Thyroid gland (tissue), 4 donors: ENCODE results near the gene HAND2. TPM values are rescaled to one million over a fixed set of nuclear protein-coding genes. Genes with fewer than 3 reads are reported as not detected.
A peak's percentile ranks its signal among the peaks of the same experiment; 100 is the strongest.

Source experiments
- DNase-seq, 2 donors: peaks; one replicate each; pipeline ENCODE4 v3.0.0-alpha.2; 2019
- H3K27ac ChIP-seq, 3 donors: fragments of 200-600 bp; sonication (generic); 1 replicate in 2 of 3; 2 replicates in 1 of 3; pipeline ENCODE4 v1.5.1; 2016 to 2019; ENCODE audit warnings: mild to moderate bottlenecking in 1 of 3, moderate library complexity in 1 of 3
- H3K27me3 ChIP-seq: fragments of 200-600 bp; sonication (generic); one replicate; pipeline ENCODE4 v1.5.1; 2019
- H3K36me3 ChIP-seq, 2 donors: fragments of 200-600 bp; sonication (generic); one replicate each; pipeline ENCODE4 v1.5.1; 2016 to 2019
- H3K4me1 ChIP-seq, 2 donors: fragments of 200-600 bp; sonication (generic); one replicate each; pipeline ENCODE4 v1.5.1; 2017 to 2019
- H3K4me3 ChIP-seq, 3 donors: fragments of 200-600 bp; sonication (generic); replicated peaks in 1 of 3; 1 replicate in 2 of 3; 2 replicates in 1 of 3; pipeline ENCODE4 v1.5.1; 2016; ENCODE audit warnings: mild to moderate bottlenecking in 1 of 3
- H3K9me3 ChIP-seq: fragments of 200-600 bp; sonication (generic); one replicate; pipeline ENCODE4 v1.5.1; 2017
- POLR2A ChIP-seq, 2 donors: fragments of 450-650 bp; IDR thresholded peaks; one replicate each; pipeline ENCODE4 v1.6.1; 2017; ENCODE audit warnings: antibody characterized with exemption in 2 of 2, mild to moderate bottlenecking in 2 of 2, moderate library complexity in 1 of 2
- WGBS, 2 donors: methylation state at CpG; one replicate each; pipeline ENCODE4 v1.1.5; 2017; 5-methylcytosine and 5-hydroxymethylcytosine counted together
- intact Hi-C: fragments of 100-400 bp; cut with DNase I; formaldehyde crosslinking; loops from one replicate; pipeline ENCODE4 v1.15.1; 2023
- total RNA-seq, 4 donors: library from RNA; depleted of rRNA; stranded (reverse); fragments of >200 nt; gene quantifications; one replicate each; pipeline ENCODE4 v1.2.3, GENCODE V29; 2016
- TF ChIP-seq, protein P1 (sequence below), 6 experiments: fragments of 200-600 bp in 3 of 6; fragments of 450-650 bp in 3 of 6; sonication (generic) in 3 of 6; IDR thresholded peaks; one replicate each; pipeline ENCODE4 v1.5.1; 2016 to 2019; ENCODE audit warnings: antibody characterized with exemption in 6 of 6, mild to moderate bottlenecking in 2 of 6, inconsistent platforms in 1 of 6, moderate library complexity in 1 of 6

Gene HAND2
- total RNA-seq, 4 donors from 2014 or later, result 2.0 to 8.9 (median 4.0) TPM

DNA sequence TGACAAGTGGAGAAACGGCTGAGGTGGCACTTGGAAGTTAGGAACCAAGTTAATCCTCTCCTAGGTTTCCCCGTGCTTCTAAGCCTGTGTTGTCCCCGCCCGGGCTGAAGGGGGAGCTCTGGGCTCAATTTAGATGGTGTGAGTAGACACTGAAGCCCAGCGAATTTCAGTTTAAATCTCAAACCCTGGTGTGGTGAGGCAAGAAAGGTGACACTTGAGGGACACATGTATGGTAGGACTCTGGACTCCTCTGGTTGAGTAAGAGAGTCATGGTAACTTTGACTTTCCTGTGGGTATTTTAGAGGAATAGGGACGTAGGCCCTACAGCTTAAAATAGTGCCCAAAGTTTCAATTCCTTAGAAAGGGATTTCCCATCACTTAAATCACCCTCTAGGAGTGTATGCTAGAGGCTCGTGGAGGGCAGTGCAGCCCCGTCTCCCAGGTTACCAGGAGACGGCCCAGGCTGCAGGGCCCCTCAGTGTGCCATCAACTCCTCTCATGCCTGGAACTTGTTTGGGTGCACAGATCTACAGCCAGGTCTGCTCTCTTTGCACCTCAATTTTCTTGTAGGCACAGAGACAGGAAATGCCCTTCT is 24.0 kb downstream of the HAND2 start:
- H3K27me3 ChIP-seq, result peaks cover 63% of the 10 kb centered on the region
- H3K4me3 ChIP-seq, result no peak overlapping the region
- no peak overlapping the region for H3K27ac ChIP-seq
- no peaks in the 10 kb centered on the region for H3K9me3 ChIP-seq
- TF ChIP-seq, protein P1, sequence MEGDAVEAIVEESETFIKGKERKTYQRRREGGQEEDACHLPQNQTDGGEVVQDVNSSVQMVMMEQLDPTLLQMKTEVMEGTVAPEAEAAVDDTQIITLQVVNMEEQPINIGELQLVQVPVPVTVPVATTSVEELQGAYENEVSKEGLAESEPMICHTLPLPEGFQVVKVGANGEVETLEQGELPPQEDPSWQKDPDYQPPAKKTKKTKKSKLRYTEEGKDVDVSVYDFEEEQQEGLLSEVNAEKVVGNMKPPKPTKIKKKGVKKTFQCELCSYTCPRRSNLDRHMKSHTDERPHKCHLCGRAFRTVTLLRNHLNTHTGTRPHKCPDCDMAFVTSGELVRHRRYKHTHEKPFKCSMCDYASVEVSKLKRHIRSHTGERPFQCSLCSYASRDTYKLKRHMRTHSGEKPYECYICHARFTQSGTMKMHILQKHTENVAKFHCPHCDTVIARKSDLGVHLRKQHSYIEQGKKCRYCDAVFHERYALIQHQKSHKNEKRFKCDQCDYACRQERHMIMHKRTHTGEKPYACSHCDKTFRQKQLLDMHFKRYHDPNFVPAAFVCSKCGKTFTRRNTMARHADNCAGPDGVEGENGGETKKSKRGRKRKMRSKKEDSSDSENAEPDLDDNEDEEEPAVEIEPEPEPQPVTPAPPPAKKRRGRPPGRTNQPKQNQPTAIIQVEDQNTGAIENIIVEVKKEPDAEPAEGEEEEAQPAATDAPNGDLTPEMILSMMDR (IDR thresholded peaks at IDR 0.05), result peak in 3 of 6 experiments; percentile 24 to 34 (median 26)
- TF ChIP-seq POLR2A (IDR thresholded peaks at IDR 0.05), result no peak
- peaks cover 0 to 25% of the 10 kb centered on the region in 2 donors for H3K4me1 ChIP-seq
- intact Hi-C loops, result no loop called here
- no peak for DNase-seq
- no peaks in the 10 kb centered on the region for H3K36me3 ChIP-seq
- 27 to 30% methylated on average over 9 of the region's 9 CpGs for WGBS, 2 donors

DNA sequence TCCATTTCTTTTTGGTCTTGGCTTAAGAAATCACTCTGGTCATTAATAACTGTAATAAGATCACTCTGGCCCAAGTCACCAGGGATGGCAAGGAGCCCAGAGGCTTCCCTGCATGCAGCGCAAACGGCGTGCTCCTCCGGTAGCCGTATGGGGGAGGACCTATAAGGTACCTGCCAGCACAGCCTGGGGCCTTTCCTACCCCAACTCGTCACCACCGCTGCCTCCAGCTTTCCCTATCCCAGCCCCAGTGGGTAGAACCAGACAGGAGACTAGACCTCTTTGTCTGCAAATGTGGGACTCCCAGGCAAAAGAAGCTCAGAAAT is 25.9 kb downstream of the HAND2 start:
- H3K4me3 ChIP-seq, result no peak overlapping the region
- WGBS, 2 donors, result 16 to 33% methylated on average over 7 of the region's 7 CpGs
- H3K36me3 ChIP-seq, result no peaks in the 10 kb centered on the region
- H3K27ac ChIP-seq, result no peak overlapping the region
- DNase-seq, result no peak
- H3K27me3 ChIP-seq, result peaks cover 63% of the 10 kb centered on the region
- peaks cover 0 to 19% of the 10 kb centered on the region in 2 donors for H3K4me1 ChIP-seq
- intact Hi-C loops, result no loop called here
- TF ChIP-seq, protein P1 (IDR thresholded peaks at IDR 0.05), result no peak
- TF ChIP-seq POLR2A (IDR thresholded peaks at IDR 0.05), result no peak
- H3K9me3 ChIP-seq, result no peaks in the 10 kb centered on the region

DNA sequence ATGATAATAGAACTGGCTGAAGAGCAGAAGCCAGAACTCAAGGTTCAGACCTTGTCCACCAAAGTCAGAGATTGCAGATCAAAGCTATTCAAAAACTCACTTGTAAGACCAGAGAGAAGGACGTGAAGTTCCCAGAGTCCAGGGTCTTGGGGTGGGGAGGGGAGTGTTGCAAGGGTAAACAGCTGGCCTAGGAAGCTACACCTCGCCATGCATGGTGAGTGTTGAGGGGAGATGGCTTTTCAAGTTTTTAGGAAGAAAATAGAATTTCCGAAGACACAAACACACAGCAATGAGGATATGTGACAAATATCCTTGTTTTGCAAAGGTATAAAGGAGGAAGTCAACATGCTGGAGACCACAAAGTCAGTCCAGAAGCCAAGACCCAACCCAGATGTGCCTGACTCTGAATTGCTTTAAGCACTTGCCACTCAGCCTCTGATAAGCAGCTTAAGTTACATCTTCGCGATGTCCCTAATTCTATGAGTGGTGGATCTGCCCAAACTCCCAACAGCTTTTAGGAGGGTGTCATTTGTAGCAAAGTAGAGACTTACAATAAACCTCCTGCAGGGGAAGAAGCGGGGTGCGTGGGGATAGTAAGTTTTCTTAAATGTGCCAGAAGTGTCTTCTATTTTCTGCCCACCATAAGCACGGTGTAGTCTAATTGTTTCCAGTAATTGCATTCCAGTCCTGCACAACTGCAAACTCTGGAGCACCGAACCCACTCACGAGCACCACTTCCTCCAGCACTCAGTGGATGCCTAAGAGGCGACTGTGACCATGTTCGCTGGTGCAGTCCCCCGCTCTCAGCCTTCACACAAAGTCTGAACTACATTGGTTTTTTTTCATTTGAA is 26.5 kb downstream of the HAND2 start:
- Histone ChIP-seq H3K9me3 (no peaks in the 10 kb centered on the region), H3K27ac (no peak overlapping the region), H3K36me3 (no peaks in the 10 kb centered on the region), H3K4me1 (peaks cover 0 to 13% of the 10 kb centered on the region in 2 donors), H3K4me3 (no peak overlapping the region), H3K27me3 (peaks cover 57% of the 10 kb centered on the region)
- intact Hi-C loops, result no loop called here
- no peak for DNase-seq
- no peak for TF ChIP-seq POLR2A (IDR thresholded peaks at IDR 0.05)
- TF ChIP-seq, protein P1 (IDR thresholded peaks at IDR 0.05), result no peak
- 27 to 33% methylated on average over 13 of the region's 13 CpGs for WGBS, 2 donors

DNA sequence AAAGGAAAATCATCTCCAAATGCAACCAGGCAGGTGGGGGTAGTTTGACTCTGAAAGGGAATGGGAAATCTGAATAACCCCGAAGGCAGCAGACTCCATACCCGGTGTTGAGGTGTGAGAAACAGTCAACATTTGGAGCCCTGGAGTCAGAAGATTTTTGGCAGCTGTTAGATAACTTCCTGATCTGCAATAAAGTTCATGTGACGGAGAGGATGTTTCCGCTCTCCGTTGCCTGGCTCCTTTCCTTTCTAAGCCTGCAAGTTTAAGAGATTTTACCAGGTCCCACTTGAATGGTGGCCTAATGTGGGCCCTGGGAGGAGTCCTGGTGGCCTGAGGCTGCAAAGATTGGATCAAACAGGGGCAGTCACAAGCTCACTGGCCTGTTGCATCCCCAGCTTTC is 27.7 kb downstream of the HAND2 start:
- Histone ChIP-seq H3K36me3 (no peaks in the 10 kb centered on the region), H3K9me3 (no peaks in the 10 kb centered on the region), H3K27me3 (peaks cover 46% of the 10 kb centered on the region), H3K4me3 (no peak overlapping the region), H3K27ac (no peak overlapping the region), H3K4me1 (peaks cover 0 to 13% of the 10 kb centered on the region in 2 donors)
- 51 to 61% methylated on average over 5 of the region's 5 CpGs for WGBS, 2 donors
- intact Hi-C loops, result no loop called here
- TF ChIP-seq, protein P1 (IDR thresholded peaks at IDR 0.05), result no peak
- no peak for TF ChIP-seq POLR2A (IDR thresholded peaks at IDR 0.05)
- no peak for DNase-seq

DNA sequence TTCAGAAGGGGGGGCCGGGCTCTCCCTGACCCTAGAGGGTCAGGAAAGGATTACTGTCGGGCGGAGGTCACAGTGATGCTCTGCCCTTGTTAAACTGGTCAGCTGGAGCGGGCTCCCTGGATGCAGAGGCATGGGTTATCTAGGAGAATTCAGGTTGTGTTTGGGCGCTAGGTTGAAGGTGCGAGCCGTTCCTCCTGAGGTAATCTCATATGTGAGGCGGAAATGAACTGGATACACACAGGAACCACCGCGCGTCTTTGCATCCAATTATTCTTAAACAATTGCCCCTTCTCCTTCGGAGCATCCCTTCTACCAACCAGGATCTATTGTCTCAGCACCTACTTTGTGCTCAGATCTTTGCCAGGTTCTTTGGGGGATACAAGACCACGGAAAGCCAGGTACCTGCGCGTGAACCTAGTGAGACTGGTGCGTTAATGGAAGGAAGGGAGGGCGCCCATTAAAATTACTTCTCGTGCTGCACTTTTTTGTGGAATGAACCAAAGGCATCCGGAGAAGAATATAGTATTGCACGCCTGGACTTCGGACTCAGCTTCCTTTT is 28.4 kb downstream of the HAND2 start:
- WGBS, 2 donors, result 36 to 45% methylated on average over 21 of the region's 21 CpGs
- peaks cover 0 to 9% of the 10 kb centered on the region in 2 donors for H3K4me1 ChIP-seq

More for the DNA sequence above, 28.4 kb downstream of the HAND2 start:
- TF ChIP-seq, protein P1 (IDR thresholded peaks at IDR 0.05), result no peak
- no peak for TF ChIP-seq POLR2A (IDR thresholded peaks at IDR 0.05)
- intact Hi-C loops, result no loop called here
- Histone ChIP-seq H3K9me3 (no peaks in the 10 kb centered on the region), H3K27me3 (peaks cover 40% of the 10 kb centered on the region), H3K36me3 (no peaks in the 10 kb centered on the region), H3K4me3 (no peak overlapping the region), H3K27ac (no peak overlapping the region)
- DNase-seq, result no peak
